Psoas muscle (tissue), 8 donors: Measurements from ENCODE around the gene LRRC4C. TPM values are rescaled to one million over a fixed set of nuclear protein-coding genes. Genes with fewer than 3 reads are reported as not detected.

Experiments used
- ATAC-seq, 4 donors: fragments of 200-7000 bp; cut with Tn5 transposase; one replicate each; pipeline ENCODE4 v1.9.1; 2020; ENCODE audit warnings: moderate library complexity in 3 of 4, mild to moderate bottlenecking in 2 of 4
- DNase-seq, 2 donors: peaks; one replicate each; pipeline ENCODE4 v3.0.0-alpha.2; 2020
- H3K27ac ChIP-seq: fragments of 200-600 bp; one replicate; pipeline ENCODE4 v1.8.0; 2022
- H3K27me3 ChIP-seq, 3 donors: fragments of 200-600 bp in 1 of 3; one replicate each; pipeline versions ENCODE4 v1.6.1 to v1.8.0; 2013 to 2022; ENCODE audit warnings: low read length in 2 of 3, mild to moderate bottlenecking in 2 of 3, moderate library complexity in 1 of 3; ENCODE audit not compliant: insufficient read depth in 3 of 3
- H3K36me3 ChIP-seq, 2 donors: fragments of 200-600 bp in 1 of 2; one replicate each; pipeline versions ENCODE4 v1.6.1 to v1.8.0; 2013 to 2022; ENCODE audit warnings: low read depth in 1 of 2, mild to moderate bottlenecking in 1 of 2, moderate library complexity in 1 of 2; ENCODE audit not compliant: insufficient read depth in 1 of 2
- H3K4me1 ChIP-seq: fragments of 200-600 bp; one replicate; pipeline ENCODE4 v1.8.0; 2022
- H3K4me3 ChIP-seq: fragments of 200-600 bp; one replicate; pipeline ENCODE4 v1.8.0; 2022; ENCODE audit warnings: mild to moderate bottlenecking
- H3K9me3 ChIP-seq: fragments of 200-600 bp; one replicate; pipeline ENCODE4 v1.8.0; 2022
- CTCF ChIP-seq: fragments of 200-600 bp; IDR thresholded peaks from one replicate; pipeline ENCODE4 v1.8.0; 2022; ENCODE audit warnings: antibody characterized with exemption
- WGBS, 3 donors: extraction: QIAGEN DNeasy Blood & Tissue Kit; methylation state at CpG; one replicate each; pipeline versions ENCODE4 v1.1.6 to v1.1.7; 2013; 5-methylcytosine and 5-hydroxymethylcytosine counted together
- intact Hi-C, 2 donors: fragments of 100-400 bp; cut with DNase I; formaldehyde crosslinking; loops; one replicate each; pipeline versions ENCODE4 v1.11.0 to v1.14.2; 2022
- polyA plus RNA-seq, 3 donors: library from polyadenylated mRNA; stranded (reverse); fragments of 200-250 nt; gene quantifications; one replicate each; pipeline ENCODE4 v1.2.3, GENCODE V29; 2013
- total RNA-seq, 4 donors: library from RNA; stranded (reverse); fragmentation: NEBNext Ultra II Directional in 2 of 4; extraction: Animal tissue kit (Norgen Biotek cat#: 25700) in 2 of 4; gene quantifications; one replicate each; pipeline versions ENCODE4 v1.2.1 to v1.2.4, GENCODE V29; 2021 to 2023
- donor health status: healthy with polysubstance abuse.
- donor health status: DM: no; HTN: no; CAD: no; lungs with moderate emphysema.
- donor health status: Bipolar disorder and iron deficiency.
- donor health status: healthy.
- donor health status: DM: yes; HTN: yes; CAD: no.
- donor health status: DM: no; HTN: no; CAD: no.
- donor health status: DM: no; HTN: no; CAD: no.
- donor health status: DM: yes; HTN: yes; CAD: no.

Gene LRRC4C
- total and polyA plus RNA-seq, 7 donors = 0.04 to 0.34 (median 0.12) TPM; not detected in 1

GRCh38 chr11:40337118-40337517 is 1122.3 kb downstream of the LRRC4C start:
- WGBS, 3 donors = 45 to 56% (median 55%) methylated on average over 3 of the region's 3 CpGs
- Histone ChIP-seq H3K4me1 (no peaks in the 10 kb centered on the region), H3K36me3 (no peaks in the 10 kb centered on the region), H3K9me3 (no peaks in the 10 kb centered on the region), H3K4me3 (no peak overlapping the region), H3K27me3 (no peaks in the 10 kb centered on the region), H3K27ac (no peak overlapping the region)
- intact Hi-C loops = no loop called here
- DNase-seq (no peak), ATAC-seq (no peak)
- TF ChIP-seq CTCF = no peak

- intact Hi-C loops = no loop called here
- H3K4me1 ChIP-seq = no peaks in the 10 kb centered on the region
- no peak for TF ChIP-seq CTCF
- DNase-seq = peak in 1 of 2 donors; percentile 14
- ATAC-seq = no peak
- H3K27ac ChIP-seq = no peak overlapping the region
- no peaks in the 10 kb centered on the region for H3K36me3 ChIP-seq
- WGBS, 3 donors = 16 to 32% (median 24%) methylated on average over 5 of the region's 5 CpGs
- no peaks in the 10 kb centered on the region for H3K9me3 ChIP-seq
- no peaks in the 10 kb centered on the region for H3K27me3 ChIP-seq
- H3K4me3 ChIP-seq = no peak overlapping the region
Measured at GRCh38 chr11:40328890-40329614, 1130.4 kb downstream of the LRRC4C start.

GRCh38 chr11:40323241-40323640 is 1136.2 kb downstream of the LRRC4C start:
- WGBS, 3 donors = 78 to 82% (median 80%) methylated on average over 3 of the region's 3 CpGs
- ATAC-seq (no peak), DNase-seq (no peak)
- Histone ChIP-seq H3K27ac (no peak overlapping the region), H3K36me3 (no peaks in the 10 kb centered on the region), H3K4me3 (no peak overlapping the region), H3K9me3 (no peaks in the 10 kb centered on the region), H3K4me1 (no peaks in the 10 kb centered on the region), H3K27me3 (no peaks in the 10 kb centered on the region)
- intact Hi-C loops = no loop called here
- TF ChIP-seq CTCF = no peak

- no peaks in the 10 kb centered on the region for H3K9me3 ChIP-seq
- WGBS, 3 donors = 69 to 95% (median 82%) methylated on average over 1 of the region's 1 CpG
- intact Hi-C loops = no loop called here
- no peaks in the 10 kb centered on the region for H3K36me3 ChIP-seq
- no peak overlapping the region for H3K27ac ChIP-seq
- H3K4me3 ChIP-seq = no peak overlapping the region
- ATAC-seq = no peak
- DNase-seq = no peak
- H3K27me3 ChIP-seq = no peaks in the 10 kb centered on the region
- H3K4me1 ChIP-seq = no peaks in the 10 kb centered on the region
- TF ChIP-seq CTCF = no peak
Measured at GRCh38 chr11:40321537-40321936, 1137.9 kb downstream of the LRRC4C start.

GRCh38 chr11:40316171-40316570 is 1143.3 kb downstream of the LRRC4C start:
- no peaks in the 10 kb centered on the region for H3K36me3 ChIP-seq
- H3K4me1 ChIP-seq = no peaks in the 10 kb centered on the region
- TF ChIP-seq CTCF = no peak
- no peak overlapping the region for H3K4me3 ChIP-seq
- no peak for DNase-seq
- no peak for ATAC-seq
- no peak overlapping the region for H3K27ac ChIP-seq
- no peaks in the 10 kb centered on the region for H3K9me3 ChIP-seq
- intact Hi-C loops = no loop called here
- H3K27me3 ChIP-seq = no peaks in the 10 kb centered on the region
